Central memory CD8-positive, alpha-beta T cell (primary cell): ENCODE measurements around the gene TMEM187.

ENCODE experiments used
- ATAC-seq: fragments of 150-1000 bp; cut with Tn5 transposase; replicated peaks from 2 replicates; pipeline ENCODE4 v1.10.0; 2022; ENCODE audit warnings: mild to moderate bottlenecking, moderate FRiP score, moderate number of reproducible peaks; ENCODE audit not compliant: poor library complexity, severe bottlenecking; ENCODE audit errors: extremely low read depth
- DNase-seq, 2 donors: peaks; one replicate each; pipeline ENCODE4 v3.0.0; 2021; ENCODE audit warnings: low spot score in 2 of 2
- H3K27ac Mint-ChIP-seq: one replicate; pipeline ENCODE4 v1.8.0; 2022; ENCODE audit warnings: low read depth, mild to moderate bottlenecking, moderate library complexity, mixed read lengths
- H3K27me3 Mint-ChIP-seq: one replicate; pipeline ENCODE4 v1.8.0; 2022; ENCODE audit warnings: mixed read lengths
- H3K36me3 Mint-ChIP-seq: one replicate; pipeline ENCODE4 v1.8.0; 2022; ENCODE audit warnings: mild to moderate bottlenecking, moderate library complexity, mixed read lengths; ENCODE audit not compliant: insufficient read depth
- H3K4me1 Mint-ChIP-seq: one replicate; pipeline ENCODE4 v1.8.0; 2022; ENCODE audit warnings: mixed read lengths
- H3K4me3 Mint-ChIP-seq: one replicate; pipeline ENCODE4 v1.8.0; 2022; ENCODE audit warnings: mild to moderate bottlenecking, moderate library complexity, mixed read lengths
- H3K9me3 Mint-ChIP-seq: one replicate; pipeline ENCODE4 v1.8.0; 2022; ENCODE audit warnings: mixed read lengths

TMEM187 gene

DNA sequence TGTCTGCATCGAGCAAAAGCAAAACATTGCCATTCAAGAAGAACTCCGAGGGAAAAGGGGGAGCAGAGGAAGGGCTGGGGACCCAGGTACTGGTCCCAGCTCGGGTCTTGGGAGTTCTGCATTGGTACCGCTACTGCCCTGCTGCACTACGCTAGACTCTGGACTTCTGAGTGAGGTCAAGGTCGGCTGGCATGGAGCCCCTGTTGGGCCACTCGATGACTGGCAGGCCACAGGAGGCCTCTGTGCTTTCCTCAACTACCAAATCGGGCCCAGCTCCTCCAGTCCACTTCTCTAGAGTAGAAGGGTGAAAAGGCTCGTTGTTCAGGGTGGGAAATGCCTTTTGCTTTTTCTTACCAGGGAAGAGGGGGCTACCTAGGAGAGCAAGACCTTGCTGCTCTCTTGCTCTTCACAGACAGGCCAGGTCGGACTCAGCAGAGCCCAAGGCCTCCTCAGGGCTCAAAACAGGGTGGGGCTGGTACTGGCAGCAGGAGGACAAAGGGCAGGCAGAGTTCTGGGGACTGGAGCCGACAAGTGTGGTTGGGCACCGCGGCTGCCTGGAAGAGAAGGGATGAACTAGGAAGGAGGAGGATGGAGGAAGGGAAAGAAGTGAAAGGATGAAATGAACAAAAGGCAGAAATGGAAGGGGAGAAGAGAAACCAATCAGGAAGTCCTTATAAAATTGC, 56.1 kb downstream of the TMEM187 start:
- Mint-ChIP-seq H3K9me3 (no peaks in the 10 kb centered on the region), H3K36me3 (peaks cover 25% of the 10 kb centered on the region), H3K27me3 (no peaks in the 10 kb centered on the region), H3K27ac (no peak overlapping the region), H3K4me3 (no peak overlapping the region), H3K4me1 (peaks cover 9% of the 10 kb centered on the region)
- ATAC-seq (no peak), DNase-seq (no peak)

DNA sequence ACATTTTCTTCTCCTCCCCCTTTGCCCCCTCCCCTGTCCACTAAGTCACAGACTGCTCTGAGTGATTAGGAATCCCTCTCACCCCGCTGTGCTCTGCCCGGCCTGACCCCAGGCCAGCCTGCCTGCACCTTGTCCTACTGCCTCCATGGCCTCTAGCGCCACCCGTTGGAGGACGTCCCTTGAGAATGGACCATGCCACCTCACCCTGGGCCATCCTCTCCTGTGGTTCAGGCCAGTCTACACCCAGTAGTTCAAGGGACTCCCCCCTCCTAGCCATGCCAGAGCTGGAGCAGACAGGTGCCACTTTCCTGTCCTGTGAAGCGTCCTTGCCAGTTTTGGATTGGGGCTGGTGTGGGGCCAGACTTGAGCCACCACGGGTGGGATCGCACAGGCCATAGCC, 56.9 kb downstream of the TMEM187 start:
- peaks cover 28% of the 10 kb centered on the region for H3K36me3 Mint-ChIP-seq
- ATAC-seq (no peak), DNase-seq (no peak)
- H3K27ac Mint-ChIP-seq: no peak overlapping the region
- no peaks in the 10 kb centered on the region for H3K27me3 Mint-ChIP-seq
- H3K9me3 Mint-ChIP-seq: no peaks in the 10 kb centered on the region
- H3K4me3 Mint-ChIP-seq: no peak overlapping the region
- peaks cover 10% of the 10 kb centered on the region for H3K4me1 Mint-ChIP-seq

DNA sequence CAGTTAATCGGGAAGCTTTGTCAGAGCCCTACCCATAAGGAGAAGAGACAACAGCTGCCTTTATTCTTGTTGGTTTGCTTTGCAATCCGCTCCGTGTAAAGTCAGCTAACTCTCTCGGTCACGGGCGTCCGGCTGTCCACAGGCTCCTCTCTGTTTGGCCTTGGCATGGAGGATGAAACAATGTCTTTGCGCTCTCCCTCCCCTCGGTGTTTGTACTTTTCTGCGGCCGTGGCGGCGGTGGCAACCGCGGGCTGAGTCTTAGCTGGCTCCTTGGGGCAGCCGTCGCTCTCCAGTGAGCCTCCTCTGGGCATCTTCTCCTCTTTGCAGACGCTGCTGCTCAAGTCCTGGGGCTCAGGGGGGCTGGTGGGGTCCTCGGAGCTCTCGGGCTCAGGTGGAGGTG, 57.7 kb downstream of the TMEM187 start:
- no peak for ATAC-seq
- Mint-ChIP-seq H3K27ac (no peak overlapping the region), H3K4me1 (peaks cover 10% of the 10 kb centered on the region), H3K27me3 (no peaks in the 10 kb centered on the region), H3K4me3 (no peak overlapping the region), H3K9me3 (no peaks in the 10 kb centered on the region), H3K36me3 (peaks cover 31% of the 10 kb centered on the region)
- DNase-seq: no peak

DNA sequence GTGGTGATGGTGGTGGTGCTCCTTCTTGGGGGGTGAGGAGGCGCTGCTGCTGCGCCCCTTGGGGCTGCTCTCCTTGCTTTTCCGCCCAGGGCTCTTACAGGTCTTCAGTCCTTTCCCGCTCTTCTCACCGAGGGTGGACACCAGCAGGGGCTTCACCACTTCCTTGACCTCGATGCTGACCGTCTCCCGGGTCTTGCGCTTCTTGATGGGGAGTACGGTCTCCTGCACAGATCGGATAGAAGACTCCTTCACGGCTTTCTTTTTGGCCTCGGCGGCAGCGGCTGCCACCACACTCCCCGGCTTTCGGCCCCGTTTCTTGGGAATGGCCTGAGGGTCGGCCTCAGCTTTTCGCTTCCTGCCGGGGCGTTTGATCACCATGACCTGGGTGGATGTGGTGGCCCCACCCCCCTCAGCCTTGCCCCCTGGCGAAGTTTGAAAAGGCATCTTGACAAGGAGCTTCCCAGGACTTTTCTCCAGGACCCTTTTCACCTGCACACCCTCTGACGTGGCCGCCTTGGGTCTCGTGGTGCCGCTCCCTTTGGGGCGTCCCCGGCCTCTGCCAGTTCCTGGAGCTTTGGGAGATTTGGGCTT, 58.3 kb downstream of the TMEM187 start:
- DNase-seq: no peak
- no peaks in the 10 kb centered on the region for H3K9me3 Mint-ChIP-seq
- peaks cover 10% of the 10 kb centered on the region for H3K4me1 Mint-ChIP-seq
- H3K27ac Mint-ChIP-seq: no peak overlapping the region
- peaks cover 32% of the 10 kb centered on the region for H3K36me3 Mint-ChIP-seq
- H3K4me3 Mint-ChIP-seq: no peak overlapping the region
- H3K27me3 Mint-ChIP-seq: no peaks in the 10 kb centered on the region
- ATAC-seq: no peak

GRCh38 chrX:154032160-154032559, 59.6 kb downstream of the TMEM187 start:
- no peak overlapping the region for H3K27ac Mint-ChIP-seq
- no peak overlapping the region for H3K4me3 Mint-ChIP-seq
- H3K27me3 Mint-ChIP-seq: no peaks in the 10 kb centered on the region
- peaks cover 39% of the 10 kb centered on the region for H3K36me3 Mint-ChIP-seq
- DNase-seq (no peak), ATAC-seq (no peak)
- H3K9me3 Mint-ChIP-seq: no peaks in the 10 kb centered on the region
- peaks cover 19% of the 10 kb centered on the region for H3K4me1 Mint-ChIP-seq

- Mint-ChIP-seq H3K4me3 (no peak overlapping the region), H3K4me1 (peaks cover 19% of the 10 kb centered on the region), H3K27ac (no peak overlapping the region), H3K27me3 (no peaks in the 10 kb centered on the region), H3K9me3 (no peaks in the 10 kb centered on the region), H3K36me3 (peaks cover 39% of the 10 kb centered on the region)
- DNase-seq (no peak), ATAC-seq (no peak)
Observed at GRCh38 chrX:154032653-154033052, 60.1 kb downstream of the TMEM187 start.
